A673 (cell line): Measurements from ENCODE around the gene ALOX15B.

Experiments used
- EZH2 ChIP-seq: fragments of 200-600 bp; sonication (generic); IDR thresholded peaks from 2 replicates; pipeline ENCODE4 v1.6.1; 2017; ENCODE audit warnings: borderline replicate concordance, low read depth, mild to moderate bottlenecking, mixed read lengths, antibody characterized with exemption, low read length; ENCODE audit not compliant: poor library complexity, severe bottlenecking
- TF ChIP-seq, protein P1 (sequence below): fragments of 300-800, 200-600 bp; sonication (generic); conservative IDR thresholded peaks from 2 replicates; pipeline ENCODE4 v1.5.1; 2017; ENCODE audit warnings: low read depth, mild to moderate bottlenecking, antibody characterized with exemption, low read length, moderate library complexity, mixed read lengths

DNA sequence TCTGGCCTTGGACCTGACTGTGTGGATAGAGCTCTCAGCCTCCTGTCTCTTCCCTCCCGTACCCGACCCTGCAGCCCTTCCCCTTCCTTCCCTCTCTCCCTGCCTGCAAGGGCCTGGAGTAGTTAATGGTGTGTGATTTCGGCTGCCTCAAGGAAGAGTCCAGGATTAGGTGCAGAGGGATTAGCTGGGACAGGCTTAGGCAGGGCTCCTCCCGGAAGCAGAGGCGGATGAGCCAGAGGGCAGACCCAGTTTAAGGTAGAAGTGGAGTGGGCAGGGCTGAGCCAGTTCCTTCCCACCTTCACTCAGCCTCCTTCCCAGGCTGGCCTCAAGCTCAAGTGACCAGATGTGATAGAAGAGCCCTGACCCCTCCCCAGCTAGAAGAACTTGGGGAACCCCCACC lies 19.7 kb upstream of the ALOX15B start:
- TF ChIP-seq, protein P1, sequence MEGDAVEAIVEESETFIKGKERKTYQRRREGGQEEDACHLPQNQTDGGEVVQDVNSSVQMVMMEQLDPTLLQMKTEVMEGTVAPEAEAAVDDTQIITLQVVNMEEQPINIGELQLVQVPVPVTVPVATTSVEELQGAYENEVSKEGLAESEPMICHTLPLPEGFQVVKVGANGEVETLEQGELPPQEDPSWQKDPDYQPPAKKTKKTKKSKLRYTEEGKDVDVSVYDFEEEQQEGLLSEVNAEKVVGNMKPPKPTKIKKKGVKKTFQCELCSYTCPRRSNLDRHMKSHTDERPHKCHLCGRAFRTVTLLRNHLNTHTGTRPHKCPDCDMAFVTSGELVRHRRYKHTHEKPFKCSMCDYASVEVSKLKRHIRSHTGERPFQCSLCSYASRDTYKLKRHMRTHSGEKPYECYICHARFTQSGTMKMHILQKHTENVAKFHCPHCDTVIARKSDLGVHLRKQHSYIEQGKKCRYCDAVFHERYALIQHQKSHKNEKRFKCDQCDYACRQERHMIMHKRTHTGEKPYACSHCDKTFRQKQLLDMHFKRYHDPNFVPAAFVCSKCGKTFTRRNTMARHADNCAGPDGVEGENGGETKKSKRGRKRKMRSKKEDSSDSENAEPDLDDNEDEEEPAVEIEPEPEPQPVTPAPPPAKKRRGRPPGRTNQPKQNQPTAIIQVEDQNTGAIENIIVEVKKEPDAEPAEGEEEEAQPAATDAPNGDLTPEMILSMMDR, result no peak
- TF ChIP-seq EZH2, result no peak
